NOMO-1 treated with DMSO at 0.1 percent for 48 hours (cell line): ENCODE results near the gene TMEM45A.
A peak's percentile ranks its signal among the peaks of the same experiment; 100 is the strongest.
"Not testable (repeated sequence)": the region's sequence is repeated elsewhere in the genome, so short reads cannot be mapped to it uniquely, and the experiment has no call there.

Experiments
- DNase-seq: peaks from one replicate; lab custom pipeline; 2025; ENCODE audit not compliant: unreplicated experiment; lab: John Stamatoyannopoulos, UW

TMEM45A gene

GRCh38 chr3:100483529-100483928 is 8.9 kb upstream of the TMEM45A start:
- no peak for DNase-seq

- no peak for DNase-seq
Observed at GRCh38 chr3:100486808-100487207, 5.6 kb upstream of the TMEM45A start.

GRCh38 chr3:100489118-100489517 is 3.3 kb upstream of the TMEM45A start:
- DNase-seq = no peak

- DNase-seq = peak; percentile 42
Observed at GRCh38 chr3:100496711-100497261, 4.4 kb downstream of the TMEM45A start.

GRCh38 chr3:100499651-100500050 is 7.2 kb downstream of the TMEM45A start:
- DNase-seq = no peak

- DNase-seq = no peak
Observed at GRCh38 chr3:100500320-100500880, 8.0 kb downstream of the TMEM45A start.

- DNase-seq = peak; percentile 21
Observed at GRCh38 chr3:100503448-100503847, 11.0 kb downstream of the TMEM45A start.

- DNase-seq = peak; percentile 5
Observed at GRCh38 chr3:100506355-100506754, 13.9 kb downstream of the TMEM45A start.

GRCh38 chr3:100509818-100510217 is 17.4 kb downstream of the TMEM45A start:
- not testable (repeated sequence) for DNase-seq

GRCh38 chr3:100516232-100516631 is 23.8 kb downstream of the TMEM45A start:
- no peak for DNase-seq

GRCh38 chr3:100516838-100517237 is 24.4 kb downstream of the TMEM45A start:
- DNase-seq = no peak

GRCh38 chr3:100517276-100517675 is 24.9 kb downstream of the TMEM45A start:
- no peak for DNase-seq

GRCh38 chr3:100518244-100518643 is 25.8 kb downstream of the TMEM45A start:
- DNase-seq = no peak

GRCh38 chr3:100518983-100519382 is 26.6 kb downstream of the TMEM45A start:
- peak; percentile 39 for DNase-seq

- DNase-seq = peak; percentile 87
Observed at GRCh38 chr3:100521439-100521845, 29.0 kb downstream of the TMEM45A start.

- DNase-seq = no peak
Observed at GRCh38 chr3:100522125-100522524, 29.7 kb downstream of the TMEM45A start.

- no peak for DNase-seq
Observed at GRCh38 chr3:100523050-100523760, 30.8 kb downstream of the TMEM45A start.

GRCh38 chr3:100525753-100526612 is 33.6 kb downstream of the TMEM45A start:
- no peak for DNase-seq

- DNase-seq = peak; percentile 48
Observed at GRCh38 chr3:100526613-100527346, 34.4 kb downstream of the TMEM45A start.

GRCh38 chr3:100527347-100527735 is 34.9 kb downstream of the TMEM45A start:
- DNase-seq = no peak

- no peak for DNase-seq
Observed at GRCh38 chr3:100531093-100531492, 38.7 kb downstream of the TMEM45A start.
